MM.1S (cell line): Measurements from ENCODE around the gene PFAS.

Source experiments
- CTCF ChIP-seq: fragments of 300-600 bp; sonication (generic); IDR thresholded peaks from 2 replicates; pipeline ENCODE4 v1.5.1; 2016; ENCODE audit warnings: antibody characterized with exemption, low read length, mixed read lengths
- EZH2phosphoT487 ChIP-seq: fragments of 300-600 bp; sonication (generic); IDR thresholded peaks from 2 replicates; pipeline ENCODE4 v1.6.1; 2018; ENCODE audit warnings: antibody characterized with exemption, low read length

- TF ChIP-seq CTCF (no peak), EZH2phosphoT487 (no peak)
Observed at GRCh38 chr17:8294361-8294760, 45.3 kb downstream of the PFAS start.
